GM18858 (cell line): ENCODE results near the gene HSD11B1.

Experiments
- ATAC-seq: cut with Tn5 transposase; IDR thresholded peaks from one replicate; pipeline ENCODE4 v1.9.1; 2021; ENCODE audit not compliant: unreplicated experiment

Gene HSD11B1

DNA sequence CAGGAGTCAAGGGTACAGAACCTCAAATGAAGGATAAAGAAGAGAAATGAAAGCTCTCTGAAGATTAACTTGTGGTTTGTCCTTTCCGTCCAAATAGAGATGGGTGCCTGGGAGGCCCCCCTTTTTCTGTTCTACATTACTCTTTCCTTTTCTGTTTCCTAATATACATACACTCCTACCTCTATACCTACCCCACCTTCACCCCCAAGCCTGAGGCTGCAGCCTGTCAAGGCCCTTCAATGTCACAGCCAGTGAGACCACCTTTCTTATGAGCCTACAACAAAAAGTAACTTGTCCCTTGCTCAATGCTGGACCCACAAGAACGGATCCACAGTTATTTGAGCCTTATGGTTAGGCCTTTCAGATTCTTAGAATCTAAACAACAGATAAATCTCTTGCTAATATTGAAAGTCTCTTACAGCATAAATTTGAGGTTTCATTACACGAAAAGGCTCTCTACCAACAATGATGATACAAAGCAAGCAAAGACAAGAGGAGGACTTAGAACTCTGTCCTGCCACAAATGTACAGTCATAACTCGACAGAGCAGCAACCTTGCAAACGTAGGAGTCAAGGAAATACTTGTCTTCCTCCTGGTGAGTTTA lies 47.1 kb downstream of the HSD11B1 start:
- peak; percentile 47 for ATAC-seq

DNA sequence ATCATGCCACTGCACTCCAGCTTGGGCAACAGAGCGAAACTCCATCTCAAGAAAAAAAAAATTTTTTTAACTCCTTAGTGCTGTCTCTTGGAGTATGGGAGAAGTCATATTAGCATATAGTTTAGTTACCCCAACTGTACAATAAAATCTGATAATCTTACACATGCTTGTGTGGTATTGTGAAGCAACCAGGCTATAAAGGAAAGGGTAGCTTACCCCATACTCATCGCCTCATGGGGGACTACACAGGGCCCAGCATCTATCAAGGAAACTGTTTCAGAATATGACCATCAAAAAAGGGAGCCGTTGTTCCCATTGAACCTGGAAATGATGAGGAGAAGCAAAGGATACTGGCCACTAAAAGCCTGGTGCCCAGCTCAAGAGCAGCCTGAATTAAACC lies 48.2 kb downstream of the HSD11B1 start:
- no peak for ATAC-seq

DNA sequence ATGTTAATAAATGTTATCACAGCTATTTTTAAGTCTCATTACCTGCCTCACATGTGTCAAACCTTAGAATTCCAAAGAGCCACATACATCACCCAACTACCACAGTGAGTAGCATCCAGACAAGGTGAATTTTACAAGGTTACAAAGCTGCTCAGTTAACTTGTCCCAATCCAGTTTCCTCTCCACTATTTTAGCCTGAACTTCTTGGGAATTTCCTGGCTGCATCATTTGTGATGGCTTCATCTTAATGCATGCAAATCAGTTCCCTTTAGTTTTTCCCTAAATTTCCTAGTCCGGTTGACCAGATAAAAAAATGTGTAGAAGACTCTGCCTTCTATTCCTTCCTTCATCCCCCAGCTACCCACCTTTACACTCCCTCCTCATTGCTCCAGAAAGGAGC lies 50.6 kb downstream of the HSD11B1 start:
- no peak for ATAC-seq

DNA sequence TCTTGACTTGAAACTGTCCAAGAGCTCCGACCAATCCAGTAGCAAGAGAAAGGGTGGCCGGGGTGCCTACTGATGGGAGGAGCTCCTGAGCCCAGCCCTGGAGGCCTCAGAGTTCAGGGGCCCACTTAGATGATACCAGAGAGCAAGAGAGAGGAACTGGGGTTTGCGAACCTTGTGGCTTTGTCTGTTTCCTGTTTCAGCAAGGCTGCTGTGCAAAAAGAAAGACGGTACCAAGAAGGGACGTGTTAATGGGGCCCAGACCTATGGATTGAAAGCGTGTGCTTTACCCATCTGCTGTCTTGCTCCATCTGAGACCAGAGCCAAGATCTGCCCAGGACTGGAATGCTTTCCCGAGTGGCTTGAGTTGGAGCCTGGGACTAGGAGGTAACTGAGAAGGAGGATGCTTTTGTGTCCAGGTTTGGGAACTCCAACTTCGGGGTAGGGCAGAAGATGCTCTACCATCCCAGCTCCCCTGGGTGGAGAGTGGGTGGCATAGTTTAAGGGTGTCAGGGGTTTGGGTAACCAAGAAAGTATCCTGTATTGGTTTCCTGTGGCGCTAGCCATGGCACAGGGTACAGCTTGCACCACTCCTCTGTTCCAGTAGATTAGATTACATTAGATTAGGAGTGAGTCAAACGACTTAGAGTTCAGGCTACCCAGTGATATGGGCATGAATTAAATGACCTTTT lies 51.4 kb downstream of the HSD11B1 start, which contains the start of gene TRAF3IP3:
TRAF3IP3 (plus strand) TSS at position 128 of the 689 bp plus-strand sequence. CDS start 3,987 bp downstream, outside the sequence.
- ATAC-seq: peak; percentile 59

DNA sequence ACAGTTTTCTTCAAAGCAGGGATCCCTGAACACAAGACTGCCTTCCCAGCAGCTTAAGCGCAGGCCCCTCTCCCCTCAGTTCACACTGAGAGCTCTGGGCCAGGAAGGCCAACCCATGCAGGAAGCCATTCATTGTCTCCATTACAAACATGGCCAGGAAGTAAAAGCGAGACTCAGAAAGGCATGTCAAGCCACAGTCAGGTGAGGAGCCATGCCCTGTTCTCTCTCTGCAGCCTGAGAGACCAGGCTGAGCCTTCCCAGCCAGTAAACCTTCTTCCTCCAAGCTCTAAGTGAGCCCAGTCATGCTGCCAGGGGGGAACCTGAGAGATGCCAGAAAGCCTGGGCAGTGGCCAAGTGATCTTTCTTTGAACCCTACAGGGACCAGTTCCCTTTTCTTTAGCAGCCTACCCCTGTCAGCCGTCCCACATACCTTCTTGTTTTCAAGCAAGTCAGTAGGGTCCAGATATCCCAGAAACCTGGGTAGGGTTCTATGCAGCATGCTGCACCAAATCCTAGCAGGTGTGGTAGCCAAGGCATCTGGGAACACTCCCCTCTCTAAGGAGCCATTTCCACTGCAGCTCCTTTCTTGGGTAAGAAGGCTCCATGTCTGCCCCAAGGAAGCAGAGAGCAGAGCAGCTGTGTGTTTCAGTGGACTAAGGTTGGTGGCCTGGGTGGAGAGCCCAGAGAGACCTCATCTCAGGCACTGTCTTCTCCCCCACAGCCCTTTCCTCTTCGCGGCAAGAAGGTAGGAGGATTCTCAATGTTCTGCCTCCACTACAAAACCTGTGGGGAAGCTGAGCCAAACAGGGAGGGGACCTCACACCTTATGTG lies 52.2 kb downstream of the HSD11B1 start:
- peak; percentile 23 for ATAC-seq

DNA sequence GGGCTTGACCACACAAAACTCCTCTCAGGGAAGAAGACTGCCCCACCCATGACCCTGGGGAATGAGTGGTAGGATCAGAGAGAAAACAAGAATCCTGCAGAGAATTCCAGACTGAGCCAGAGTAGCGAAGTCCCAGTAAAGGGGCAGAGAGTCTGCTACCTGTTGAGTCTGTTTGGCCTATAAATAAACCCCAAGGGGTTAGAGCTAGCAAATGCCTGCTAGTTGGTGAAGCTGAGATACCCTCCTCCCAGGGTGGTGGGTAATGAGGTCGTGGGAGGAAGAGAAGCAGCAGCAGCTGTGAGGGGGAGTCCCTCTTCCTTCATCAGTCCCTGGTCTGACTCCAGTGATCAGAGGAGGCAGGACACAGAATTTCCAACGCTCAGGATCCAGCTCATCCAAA lies 53.8 kb downstream of the HSD11B1 start:
- ATAC-seq: no peak

DNA sequence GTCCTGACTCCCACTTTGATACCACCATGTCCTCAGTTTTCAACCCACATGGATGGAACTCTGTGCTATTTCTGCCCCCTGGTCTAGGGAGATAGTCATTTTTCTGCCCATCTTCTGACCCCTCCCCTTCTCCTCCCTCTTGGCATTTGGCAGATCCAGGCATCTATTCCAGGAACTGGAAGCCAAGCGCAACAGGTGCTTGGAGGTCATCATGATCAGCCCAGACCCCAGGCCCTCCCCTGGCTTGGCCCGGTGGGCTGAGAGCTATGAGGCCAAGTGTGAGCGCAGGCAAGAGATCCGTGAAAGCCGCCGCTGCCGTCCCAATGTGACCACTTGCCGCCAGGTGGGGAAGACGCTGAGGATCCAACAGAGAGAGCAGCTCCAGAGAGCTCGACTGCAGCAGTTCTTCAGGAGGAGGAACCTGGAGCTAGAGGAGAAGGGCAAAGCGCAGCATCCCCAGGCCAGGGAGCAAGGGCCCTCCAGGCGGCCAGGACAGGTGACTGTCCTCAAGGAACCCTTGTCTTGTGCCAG lies 55.2 kb downstream of the HSD11B1 start:
- ATAC-seq: no peak

DNA sequence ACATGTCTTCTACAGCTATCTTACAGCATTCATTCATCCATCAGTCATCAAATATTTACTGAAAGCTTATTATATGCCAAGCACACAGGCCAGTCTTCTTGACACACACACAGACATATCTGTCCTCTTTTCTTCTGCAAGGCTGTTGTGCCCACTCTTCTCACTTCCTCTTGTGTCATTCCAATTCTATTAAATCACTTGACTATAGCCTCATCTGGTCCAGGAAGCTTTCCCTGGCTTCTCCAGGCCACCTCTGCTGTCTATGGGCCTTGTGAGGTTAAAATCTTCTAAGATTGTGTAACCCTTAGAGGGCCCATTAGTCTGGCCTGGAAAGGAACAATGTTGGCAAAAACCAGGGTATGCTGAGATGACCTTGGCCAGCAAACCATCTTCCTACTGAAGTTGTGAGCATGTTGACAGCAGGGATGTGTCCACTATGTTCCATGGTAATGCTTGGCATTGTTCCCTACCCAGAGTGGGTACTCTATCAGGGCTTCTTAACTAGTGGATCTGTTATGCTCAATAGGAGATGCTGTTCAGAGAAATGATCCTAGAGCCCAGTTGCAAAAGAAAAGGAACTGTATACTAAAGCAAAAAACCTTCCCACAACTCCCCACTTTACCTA lies 56.5 kb downstream of the HSD11B1 start:
- ATAC-seq: no peak

DNA sequence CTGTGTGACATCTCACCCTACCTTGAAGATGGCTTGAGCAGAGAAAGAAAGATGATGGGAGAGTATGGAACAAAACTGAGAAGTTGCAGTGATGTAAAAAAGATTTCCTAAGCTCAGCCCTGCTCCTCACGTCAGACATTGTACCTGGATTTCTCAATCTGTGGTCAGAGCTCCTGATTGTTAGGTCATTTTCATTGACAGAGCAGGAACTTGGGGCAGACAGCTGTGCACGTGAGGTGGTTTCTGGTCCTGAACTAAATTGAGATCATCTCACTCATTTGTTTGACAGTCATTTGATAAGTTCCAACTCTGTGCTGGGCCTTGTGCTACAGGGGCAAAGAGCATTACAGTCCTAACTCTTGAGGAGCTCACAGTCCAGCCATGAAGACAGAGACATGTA lies 61.4 kb downstream of the HSD11B1 start:
- no peak for ATAC-seq

DNA sequence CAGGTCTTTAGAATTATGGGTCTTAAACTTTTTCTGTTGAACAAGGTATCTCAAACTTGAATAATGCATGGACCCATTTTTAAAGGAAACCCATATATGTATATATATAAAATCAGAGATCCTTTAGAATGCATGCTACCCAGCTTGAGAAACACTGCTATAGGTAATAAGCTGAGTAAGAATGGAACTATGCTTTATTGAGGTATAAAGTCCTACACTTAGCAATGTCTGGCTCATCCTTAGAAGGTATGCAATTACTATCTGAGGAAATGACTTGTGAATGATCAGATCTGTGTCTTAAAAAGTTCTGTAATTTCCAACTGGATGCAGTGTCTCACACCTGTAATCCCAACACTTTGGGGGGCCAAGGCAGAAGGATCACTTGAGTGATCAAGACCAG lies 62.5 kb downstream of the HSD11B1 start:
- ATAC-seq: no peak

DNA sequence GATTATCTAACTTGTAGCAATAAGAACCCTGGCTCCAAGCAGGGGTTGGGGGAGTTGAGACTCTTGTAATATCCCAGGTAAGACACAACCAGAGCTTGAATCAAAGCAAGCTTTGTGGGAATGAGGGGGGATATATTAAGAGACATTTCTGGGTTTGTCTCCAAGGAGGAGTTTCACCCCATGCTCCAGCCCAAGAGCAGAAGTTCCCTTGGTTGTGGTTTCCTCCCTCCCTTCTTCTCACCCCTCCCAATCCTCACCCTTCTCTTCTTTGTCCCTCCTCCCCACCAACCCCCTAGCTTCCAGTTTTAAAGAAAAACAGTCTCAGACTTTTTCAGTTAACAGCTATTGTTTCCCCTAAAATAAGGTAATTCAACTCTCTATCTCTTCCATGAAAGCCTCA lies 63.1 kb downstream of the HSD11B1 start:
- no peak for ATAC-seq

DNA sequence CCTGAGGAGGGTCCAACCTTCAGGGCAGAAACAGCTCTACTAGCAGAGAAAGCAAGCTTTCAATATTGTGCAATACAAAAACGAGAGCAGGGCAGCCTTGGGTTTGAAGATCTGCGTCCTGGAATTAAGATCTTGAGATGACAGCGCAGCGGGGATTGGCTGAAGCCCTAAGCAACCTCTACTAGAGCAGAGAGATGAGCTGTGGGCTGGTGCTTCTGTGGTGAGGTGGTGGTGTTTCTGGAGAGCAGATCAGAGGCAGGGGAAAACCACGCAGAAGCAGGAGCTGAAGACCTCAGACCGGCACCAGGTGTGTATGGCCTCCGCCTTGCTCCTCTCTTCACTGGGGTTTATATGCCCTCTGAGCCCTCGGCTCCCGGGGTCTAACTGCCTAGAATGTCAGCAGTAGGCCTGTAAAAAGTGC lies 63.7 kb downstream of the HSD11B1 start:
- ATAC-seq: peak; percentile 84

DNA sequence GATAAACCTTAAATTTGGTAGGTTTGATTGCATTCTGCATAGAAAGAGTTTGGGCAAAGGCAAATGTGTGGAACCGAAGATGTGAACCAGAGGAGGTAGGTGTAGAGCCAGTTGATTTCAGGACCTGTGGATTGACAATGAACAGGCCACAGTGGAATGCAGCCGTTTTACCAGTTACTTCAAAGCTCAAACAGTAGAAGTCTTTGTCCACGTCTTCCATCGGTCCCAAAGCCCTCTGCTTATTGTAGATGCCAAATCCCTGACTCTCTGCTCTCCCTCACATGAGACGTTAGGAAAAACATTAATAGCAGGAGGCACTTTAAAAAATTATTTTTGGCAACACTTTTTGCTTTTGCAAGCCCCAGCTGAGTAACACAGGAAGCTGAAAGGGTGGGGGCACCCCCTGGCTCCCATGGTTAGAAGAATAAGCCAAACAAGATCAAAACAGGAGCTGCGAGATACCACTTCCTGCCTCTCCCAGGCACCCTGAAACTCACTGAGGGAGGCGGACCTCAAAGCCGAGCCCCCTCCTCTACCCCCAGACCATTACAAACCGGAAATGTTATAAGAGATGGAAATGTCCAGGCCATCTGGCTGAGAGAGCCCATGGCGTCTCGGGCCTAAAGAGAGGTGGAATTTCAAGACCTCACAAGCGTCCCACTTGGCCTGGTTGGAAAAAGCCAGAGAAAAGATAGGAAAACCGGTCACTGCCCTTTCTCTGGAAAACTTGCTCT lies 64.7 kb downstream of the HSD11B1 start:
- peak; percentile 65 for ATAC-seq

DNA sequence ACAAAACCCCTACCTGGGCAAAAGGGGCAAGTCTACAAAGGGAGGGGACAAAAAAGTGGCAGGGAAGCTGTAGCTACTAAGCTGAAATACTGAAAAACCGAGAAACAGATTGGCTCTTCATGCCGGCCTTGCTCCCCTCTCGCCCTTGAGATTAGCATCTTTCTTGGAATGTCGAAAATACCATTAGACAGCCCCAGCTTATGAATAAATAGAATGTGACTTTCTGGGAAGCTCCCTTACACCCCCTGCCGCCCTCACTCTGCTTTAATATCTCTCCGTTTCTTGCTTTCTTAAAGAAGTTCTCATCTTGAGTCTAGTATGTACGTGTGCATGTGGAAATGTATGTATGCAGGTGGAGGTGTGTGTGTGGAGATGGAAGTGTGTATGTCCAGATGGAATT lies 65.3 kb downstream of the HSD11B1 start:
- ATAC-seq: no peak

DNA sequence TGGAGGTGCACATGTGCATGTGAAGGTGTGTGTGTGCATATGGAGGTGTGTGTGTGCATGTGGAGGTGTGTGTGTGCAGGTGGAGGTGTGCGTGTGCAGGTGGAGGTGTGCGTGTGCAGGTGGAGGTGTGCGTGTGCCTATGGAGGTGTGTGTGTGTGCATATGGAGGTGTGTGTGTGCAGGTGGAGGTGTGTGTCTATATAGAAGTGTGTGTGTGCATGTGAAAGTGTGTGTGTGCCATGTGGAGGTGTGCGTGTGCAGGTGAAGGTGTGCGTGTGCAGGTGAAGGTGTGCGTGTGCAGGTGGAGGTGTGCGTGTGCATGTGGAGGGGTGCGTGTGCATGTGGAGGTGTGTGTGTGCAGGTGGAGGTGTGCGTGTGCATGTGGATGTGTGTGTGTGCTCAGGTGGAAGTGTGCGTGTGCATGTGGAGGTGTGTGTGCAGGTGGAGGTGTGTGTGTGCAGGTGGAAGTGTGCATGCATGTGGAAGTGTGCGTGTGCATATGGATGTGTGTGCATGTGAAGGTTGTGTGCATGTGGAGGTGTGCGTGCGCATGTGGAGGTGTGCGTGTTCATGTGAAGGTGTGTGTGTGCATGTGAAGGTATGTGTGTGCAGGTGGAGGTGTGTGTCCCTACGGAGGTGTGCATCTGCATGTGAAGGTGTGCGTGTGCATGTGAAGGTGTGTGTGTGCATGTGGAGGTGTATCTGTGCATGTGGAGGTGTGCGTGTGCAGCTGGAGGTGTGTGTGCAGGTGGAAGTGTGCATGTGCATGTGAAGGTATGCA lies 66.2 kb downstream of the HSD11B1 start:
- no peak for ATAC-seq

DNA sequence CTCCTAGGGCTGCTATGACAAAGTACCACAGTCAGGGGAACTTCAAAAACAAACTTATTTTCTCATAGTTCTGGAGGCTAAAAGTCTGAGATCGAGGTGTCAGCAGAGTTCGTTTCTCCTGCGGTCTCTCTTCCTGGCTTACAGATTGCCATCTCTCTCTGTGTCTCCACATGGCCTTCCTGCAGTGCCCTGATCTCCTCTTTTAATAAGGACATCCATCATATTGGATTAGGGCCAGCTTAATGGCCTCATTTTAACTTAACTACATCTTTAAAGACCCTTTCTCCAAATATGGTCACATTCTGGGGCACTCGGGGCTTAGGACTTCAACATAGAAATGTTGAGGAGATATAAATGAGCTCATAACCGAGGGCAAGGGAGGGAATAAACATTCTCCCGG lies 67.5 kb downstream of the HSD11B1 start:
- ATAC-seq: no peak

DNA sequence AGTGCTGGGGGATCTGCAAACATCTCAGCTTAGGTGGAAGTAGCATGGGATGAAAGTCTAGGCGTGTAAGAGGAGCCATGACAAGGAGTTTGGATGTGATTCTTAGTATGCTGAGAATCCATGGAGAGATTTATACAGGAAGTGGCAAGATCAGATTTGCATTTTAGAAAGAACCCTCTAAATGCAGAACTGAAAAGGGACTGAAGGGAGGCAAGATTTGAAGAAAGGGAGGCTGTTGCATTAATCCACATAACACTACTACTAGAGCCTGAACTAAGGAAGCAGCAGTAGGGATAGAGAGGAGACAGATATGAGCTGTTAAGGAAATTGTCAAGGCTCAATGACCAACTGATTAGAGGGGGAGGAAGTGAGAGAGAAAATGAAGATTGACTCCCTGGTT lies 69.9 kb downstream of the HSD11B1 start:
- ATAC-seq: peak; percentile 76

DNA sequence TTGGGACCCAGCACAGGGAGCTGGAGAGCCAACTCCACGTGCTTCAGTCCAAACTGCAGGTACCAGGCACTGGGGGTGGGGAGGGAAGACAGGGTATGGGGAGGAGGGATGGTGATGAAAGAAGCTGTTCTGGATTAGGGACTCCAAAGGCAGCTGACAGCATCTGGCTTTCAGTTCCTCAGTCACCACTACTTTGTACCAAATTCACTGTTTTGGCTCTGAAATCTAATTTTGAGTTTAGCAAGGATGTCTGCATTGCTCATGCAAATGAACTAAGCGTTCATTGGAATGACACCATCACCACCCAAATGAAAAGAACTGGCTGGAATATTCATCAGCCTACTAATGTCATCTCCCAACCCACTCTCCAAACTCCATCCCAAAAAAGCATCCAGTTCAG lies 71.0 kb downstream of the HSD11B1 start:
- no peak for ATAC-seq

DNA sequence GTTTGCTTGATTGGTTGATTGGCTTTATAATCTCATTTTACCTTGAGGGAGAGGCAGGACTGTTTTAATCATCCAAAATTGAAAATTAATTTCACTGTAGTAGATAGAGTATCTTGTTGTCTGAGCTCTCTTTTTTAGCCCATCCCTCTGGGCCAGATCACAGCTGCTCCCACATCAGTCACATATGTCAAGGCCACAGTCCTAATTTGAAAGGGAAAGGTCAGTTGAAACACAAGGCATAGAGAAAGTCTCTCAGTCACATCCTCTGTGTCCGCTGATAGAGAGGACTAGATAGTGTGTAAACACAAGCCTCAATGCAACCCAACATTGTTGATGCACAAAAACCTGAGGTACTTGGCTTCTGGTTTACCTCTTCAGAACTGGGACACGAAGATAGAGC lies 72.9 kb downstream of the HSD11B1 start:
- ATAC-seq: no peak

DNA sequence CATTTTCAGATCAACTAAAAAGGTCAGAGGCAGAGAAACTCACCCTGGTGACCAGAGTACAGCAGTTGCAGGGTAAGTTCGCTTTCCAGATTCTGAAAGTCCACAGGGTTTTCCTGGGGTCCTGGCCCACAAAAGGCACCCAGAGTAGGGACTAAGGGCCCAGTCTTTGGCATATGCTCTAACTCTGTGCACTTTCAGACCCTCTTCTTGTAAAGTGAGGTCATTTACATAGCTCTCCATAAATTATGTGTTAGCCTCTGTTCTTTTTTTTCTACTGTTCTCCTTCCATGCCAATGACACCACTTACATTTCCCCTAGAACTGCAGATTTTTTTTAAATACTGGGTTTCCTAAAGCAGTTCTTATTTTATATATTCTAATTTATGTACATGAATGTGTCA lies 73.5 kb downstream of the HSD11B1 start:
- ATAC-seq: no peak
